OCI-LY3 (cell line): ENCODE data around the gene ZP3.
"Not testable (repeated sequence)": the region's sequence is repeated elsewhere in the genome, so short reads cannot be mapped to it uniquely, and the experiment has no call there.

Experiments used
- EZH2phosphoT487 ChIP-seq: fragments of 200-600 bp; shearing (Covaris generic); IDR thresholded peaks from 2 replicates; pipeline ENCODE4 v1.6.1; 2018; ENCODE audit warnings: antibody characterized with exemption, mixed run types, low read depth
- TF ChIP-seq, protein P1 (sequence below): fragments of 200-600, 300-600 bp; sonication (generic); IDR thresholded peaks from 2 replicates; pipeline ENCODE4 v1.5.1; 2014; ENCODE audit warnings: antibody characterized with exemption, low read length, low read depth

DNA sequence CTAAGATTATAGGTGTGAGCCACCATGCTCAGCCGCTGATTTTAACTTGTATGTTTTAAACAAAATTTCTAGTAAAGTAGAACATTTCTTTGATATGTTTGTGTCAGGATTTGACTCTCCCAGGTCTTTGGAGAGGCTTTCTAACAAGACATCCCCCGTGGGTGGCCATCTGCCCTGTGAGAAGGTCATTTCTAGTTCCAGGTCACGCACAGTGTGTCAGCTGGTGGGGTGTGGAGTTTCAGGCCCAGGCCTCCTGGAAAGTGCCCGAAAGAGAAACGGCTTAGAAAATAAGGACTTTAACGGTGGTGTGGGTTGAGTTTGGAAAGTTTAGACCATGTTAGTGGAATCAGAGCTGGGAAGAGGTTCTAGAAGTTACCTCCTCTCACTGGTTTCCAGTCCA lies 48.3 kb downstream of the ZP3 start:
- TF ChIP-seq, protein P1, sequence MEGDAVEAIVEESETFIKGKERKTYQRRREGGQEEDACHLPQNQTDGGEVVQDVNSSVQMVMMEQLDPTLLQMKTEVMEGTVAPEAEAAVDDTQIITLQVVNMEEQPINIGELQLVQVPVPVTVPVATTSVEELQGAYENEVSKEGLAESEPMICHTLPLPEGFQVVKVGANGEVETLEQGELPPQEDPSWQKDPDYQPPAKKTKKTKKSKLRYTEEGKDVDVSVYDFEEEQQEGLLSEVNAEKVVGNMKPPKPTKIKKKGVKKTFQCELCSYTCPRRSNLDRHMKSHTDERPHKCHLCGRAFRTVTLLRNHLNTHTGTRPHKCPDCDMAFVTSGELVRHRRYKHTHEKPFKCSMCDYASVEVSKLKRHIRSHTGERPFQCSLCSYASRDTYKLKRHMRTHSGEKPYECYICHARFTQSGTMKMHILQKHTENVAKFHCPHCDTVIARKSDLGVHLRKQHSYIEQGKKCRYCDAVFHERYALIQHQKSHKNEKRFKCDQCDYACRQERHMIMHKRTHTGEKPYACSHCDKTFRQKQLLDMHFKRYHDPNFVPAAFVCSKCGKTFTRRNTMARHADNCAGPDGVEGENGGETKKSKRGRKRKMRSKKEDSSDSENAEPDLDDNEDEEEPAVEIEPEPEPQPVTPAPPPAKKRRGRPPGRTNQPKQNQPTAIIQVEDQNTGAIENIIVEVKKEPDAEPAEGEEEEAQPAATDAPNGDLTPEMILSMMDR, result not testable (repeated sequence)
- TF ChIP-seq EZH2phosphoT487, result not testable (repeated sequence)
